SU-DHL-6 (cell line): ENCODE measurements around the gene SLC29A2.
"Not testable (repeated sequence)": the region's sequence is repeated elsewhere in the genome, so short reads cannot be mapped to it uniquely, and the experiment has no call there.

Experiments used
- H2AFZ ChIP-seq: fragments of 200-600 bp; sonication (generic); 2 replicates; pipeline ENCODE4 v1.6.1; 2014; ENCODE audit warnings: low read depth, mild to moderate bottlenecking, moderate library complexity, mixed read lengths, antibody characterized with exemption, low read length; ENCODE audit not compliant: severe bottlenecking
- H3F3A ChIP-seq: fragments of 200-600 bp; shearing (Covaris generic); 2 replicates; pipeline ENCODE4 v1.6.0; 2016; ENCODE audit warnings: antibody characterized with exemption, mild to moderate bottlenecking; ENCODE audit not compliant: insufficient read depth
- H3K27ac ChIP-seq: fragments of 200-600 bp; sonication (generic); 2 replicates; pipeline ENCODE4 v1.5.1; 2016; ENCODE audit warnings: low read depth, mild to moderate bottlenecking, low read length, moderate library complexity, mixed read lengths
- H3K27me3 ChIP-seq: fragments of 200-600 bp; sonication (generic), shearing (Covaris generic); 2 replicates; pipeline ENCODE4 v1.6.0; 2014; ENCODE audit warnings: mild to moderate bottlenecking, low read length
- H3K36me3 ChIP-seq: fragments of 200-600 bp; sonication (generic); 2 replicates; pipeline ENCODE4 v1.6.1; 2014; ENCODE audit warnings: mild to moderate bottlenecking, low read length, mixed read lengths
- H3K4me2 ChIP-seq: fragments of 300-600, 200-600 bp; shearing (Covaris generic), sonication (generic); 2 replicates; pipeline ENCODE4 v1.6.0; 2014; ENCODE audit warnings: low read length, low read depth, mild to moderate bottlenecking; ENCODE audit not compliant: poor library complexity, severe bottlenecking
- H3K4me3 ChIP-seq: fragments of 200-600 bp; sonication (generic); 2 replicates; pipeline ENCODE4 v1.5.1; 2014; ENCODE audit warnings: antibody characterized with exemption, low read length, mild to moderate bottlenecking, mixed read lengths; ENCODE audit not compliant: insufficient read depth, poor library complexity, severe bottlenecking
- H3K79me2 ChIP-seq: fragments of 200-600 bp; sonication (generic); 2 replicates; pipeline ENCODE4 v1.6.1; 2014; ENCODE audit warnings: mild to moderate bottlenecking, low read length, moderate library complexity; ENCODE audit not compliant: insufficient read depth
- H3K9ac ChIP-seq: fragments of 200-600 bp; sonication (generic); 2 replicates; pipeline ENCODE4 v1.7.0; 2014; ENCODE audit warnings: mild to moderate bottlenecking, low read length
- H3K9me2 ChIP-seq: fragments of 200-600 bp; sonication (generic); replicated peaks from 2 replicates; pipeline ENCODE4 v1.6.1; 2014; ENCODE audit warnings: low read length; ENCODE audit not compliant: insufficient read depth
- H3K9me3 ChIP-seq: fragments of 200-600 bp; sonication (generic); 2 replicates; pipeline ENCODE4 v1.6.1; 2014; ENCODE audit warnings: low read length, mixed read lengths; ENCODE audit not compliant: insufficient read depth
- H4K20me1 ChIP-seq: fragments of 200-600 bp; sonication (generic); 2 replicates; pipeline ENCODE4 v1.6.1; 2014; ENCODE audit warnings: low read depth, mild to moderate bottlenecking, antibody characterized with exemption, low read length, moderate library complexity, mixed read lengths
- EZH2phosphoT487 ChIP-seq: fragments of 200-600 bp; sonication (generic), shearing (Covaris generic); conservative IDR thresholded peaks from 2 replicates; pipeline ENCODE4 v1.6.1; 2018; ENCODE audit warnings: mild to moderate bottlenecking, antibody characterized with exemption, low read length, moderate library complexity, mixed read lengths
- TF ChIP-seq, protein P1 (sequence below): fragments of 200-600 bp; sonication (generic); IDR thresholded peaks from one replicate; pipeline ENCODE4 v1.5.1; 2017; ENCODE audit warnings: antibody characterized with exemption, mild to moderate bottlenecking, low read length, moderate library complexity; ENCODE audit not compliant: insufficient read depth, poor library complexity, severe bottlenecking

SLC29A2 gene

DNA sequence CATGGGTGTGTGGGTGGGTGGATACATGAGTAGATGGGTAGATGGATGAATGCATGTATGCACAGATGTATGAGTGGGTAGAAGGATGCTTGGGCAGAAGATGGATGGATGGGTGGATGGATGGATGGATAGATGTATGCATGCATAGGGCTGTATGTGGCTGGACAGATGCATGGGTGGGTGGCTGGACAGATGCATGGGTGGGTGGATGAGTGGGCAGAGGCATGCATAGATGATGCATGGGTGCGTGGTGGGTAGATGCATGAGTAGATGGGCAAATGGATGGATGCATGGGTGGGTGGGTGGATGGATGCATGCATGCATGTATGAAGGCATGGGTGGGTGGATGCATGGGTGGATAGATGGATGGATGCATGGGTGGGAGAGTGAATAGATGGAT, 47.9 kb downstream of the SLC29A2 start:
- Histone ChIP-seq H2AFZ (no peak overlapping the region), H3K9me2 (no peaks in the 10 kb centered on the region), H3K36me3 (no peaks in the 10 kb centered on the region), H3K9ac (no peak overlapping the region), H3K27me3 (no peaks in the 10 kb centered on the region), H3K4me2 (no peak overlapping the region), H4K20me1 (no peaks in the 10 kb centered on the region), H3K27ac (no peak overlapping the region), H3K4me3 (no peak overlapping the region), H3K79me2 (no peaks in the 10 kb centered on the region), H3F3A (no peaks in the 10 kb centered on the region), H3K9me3 (no peaks in the 10 kb centered on the region)
- TF ChIP-seq EZH2phosphoT487: no peak
- TF ChIP-seq, protein P1, sequence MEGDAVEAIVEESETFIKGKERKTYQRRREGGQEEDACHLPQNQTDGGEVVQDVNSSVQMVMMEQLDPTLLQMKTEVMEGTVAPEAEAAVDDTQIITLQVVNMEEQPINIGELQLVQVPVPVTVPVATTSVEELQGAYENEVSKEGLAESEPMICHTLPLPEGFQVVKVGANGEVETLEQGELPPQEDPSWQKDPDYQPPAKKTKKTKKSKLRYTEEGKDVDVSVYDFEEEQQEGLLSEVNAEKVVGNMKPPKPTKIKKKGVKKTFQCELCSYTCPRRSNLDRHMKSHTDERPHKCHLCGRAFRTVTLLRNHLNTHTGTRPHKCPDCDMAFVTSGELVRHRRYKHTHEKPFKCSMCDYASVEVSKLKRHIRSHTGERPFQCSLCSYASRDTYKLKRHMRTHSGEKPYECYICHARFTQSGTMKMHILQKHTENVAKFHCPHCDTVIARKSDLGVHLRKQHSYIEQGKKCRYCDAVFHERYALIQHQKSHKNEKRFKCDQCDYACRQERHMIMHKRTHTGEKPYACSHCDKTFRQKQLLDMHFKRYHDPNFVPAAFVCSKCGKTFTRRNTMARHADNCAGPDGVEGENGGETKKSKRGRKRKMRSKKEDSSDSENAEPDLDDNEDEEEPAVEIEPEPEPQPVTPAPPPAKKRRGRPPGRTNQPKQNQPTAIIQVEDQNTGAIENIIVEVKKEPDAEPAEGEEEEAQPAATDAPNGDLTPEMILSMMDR: no peak

DNA sequence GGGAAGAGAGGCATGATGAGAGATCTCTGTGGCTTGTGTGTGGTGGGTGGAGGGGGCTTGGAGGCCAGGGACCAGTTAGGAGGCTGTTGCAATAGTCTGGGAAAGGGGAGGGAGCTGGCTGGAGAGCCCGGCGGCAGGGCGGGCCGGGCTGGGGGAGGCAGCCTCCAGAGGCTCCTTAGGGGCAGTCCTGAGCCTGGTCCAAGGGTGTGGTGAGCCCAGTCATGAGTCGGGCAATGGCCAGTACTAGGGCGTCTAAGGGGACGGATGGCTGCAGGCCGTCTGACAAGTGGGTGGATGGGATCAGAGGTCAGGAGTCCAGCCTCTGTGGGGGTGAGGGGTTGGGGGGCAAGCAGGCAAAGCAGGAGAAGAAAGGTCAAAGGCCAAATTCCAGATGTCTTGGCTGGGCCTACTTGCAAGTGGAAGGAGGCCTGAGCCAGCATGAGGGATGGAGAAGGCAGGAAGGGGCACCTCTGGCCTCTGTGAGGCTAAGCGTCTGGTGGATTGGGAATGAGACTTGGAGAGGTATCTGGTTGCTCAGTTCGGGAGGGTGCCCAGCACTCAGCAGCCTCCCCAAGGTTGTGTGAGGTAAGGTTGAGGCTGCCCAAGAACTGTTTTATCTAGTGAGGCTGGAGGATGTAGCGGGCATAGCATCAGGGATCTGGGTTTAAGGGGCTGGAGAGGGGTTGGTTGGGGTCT, 48.7 kb downstream of the SLC29A2 start:
- Histone ChIP-seq H2AFZ (no peak overlapping the region), H3K36me3 (no peaks in the 10 kb centered on the region), H3K4me2 (no peak overlapping the region), H3F3A (no peaks in the 10 kb centered on the region), H3K27me3 (no peaks in the 10 kb centered on the region), H3K79me2 (no peaks in the 10 kb centered on the region), H3K9ac (no peak overlapping the region), H4K20me1 (no peaks in the 10 kb centered on the region), H3K4me3 (no peak overlapping the region), H3K9me3 (no peaks in the 10 kb centered on the region), H3K27ac (no peak overlapping the region), H3K9me2 (no peaks in the 10 kb centered on the region)
- TF ChIP-seq, protein P1: no peak
- TF ChIP-seq EZH2phosphoT487: no peak

GRCh38 chr11:66321606-66322005, 50.0 kb downstream of the SLC29A2 start:
- Histone ChIP-seq H3K9ac (no peak overlapping the region), H3K27me3 (no peaks in the 10 kb centered on the region), H2AFZ (no peak overlapping the region), H3K79me2 (no peaks in the 10 kb centered on the region), H3K9me2 (no peaks in the 10 kb centered on the region), H3K4me2 (no peak overlapping the region), H3F3A (no peaks in the 10 kb centered on the region), H3K4me3 (no peak overlapping the region), H4K20me1 (no peaks in the 10 kb centered on the region), H3K27ac (no peak overlapping the region), H3K9me3 (no peaks in the 10 kb centered on the region), H3K36me3 (no peaks in the 10 kb centered on the region)
- TF ChIP-seq, protein P1: no peak
- no peak for TF ChIP-seq EZH2phosphoT487

DNA sequence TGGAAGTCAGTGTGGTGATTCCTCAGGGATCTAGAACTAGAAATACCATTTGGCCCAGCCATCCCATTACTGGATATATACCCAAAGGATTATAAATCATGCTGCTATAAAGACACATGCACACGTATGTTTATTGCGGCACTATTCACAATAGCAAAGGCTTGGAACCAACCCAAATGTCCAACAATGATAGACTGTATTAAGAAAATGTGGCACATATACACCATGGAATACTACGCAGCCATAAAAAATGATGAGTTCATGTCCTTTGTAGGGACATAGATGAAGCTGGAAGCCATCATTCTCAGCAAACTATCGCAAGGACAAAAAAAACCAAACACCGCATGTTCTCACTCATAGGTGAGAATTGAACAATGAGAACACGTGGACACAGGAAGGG, 50.8 kb downstream of the SLC29A2 start:
- not testable (repeated sequence) for H4K20me1 ChIP-seq, H3K9me2 ChIP-seq, H3K4me3 ChIP-seq, H3K9ac ChIP-seq, H3K27ac ChIP-seq, H3F3A ChIP-seq, H3K36me3 ChIP-seq, H2AFZ ChIP-seq, H3K4me2 ChIP-seq, H3K27me3 ChIP-seq, H3K9me3 ChIP-seq, H3K79me2 ChIP-seq

GRCh38 chr11:66320289-66320688, 51.3 kb downstream of the SLC29A2 start:
- H3K27me3 ChIP-seq, H3K79me2 ChIP-seq, H3K36me3 ChIP-seq, H3F3A ChIP-seq, H3K4me2 ChIP-seq, H4K20me1 ChIP-seq, H3K27ac ChIP-seq, H3K9me2 ChIP-seq, H2AFZ ChIP-seq, H3K9me3 ChIP-seq, H3K4me3 ChIP-seq, H3K9ac ChIP-seq: not testable (repeated sequence)
